Right lobe of liver (tissue), 6 donors: Measurements from ENCODE around the gene ARHGEF40. TPM values are rescaled to one million over a fixed set of nuclear protein-coding genes. Genes with fewer than 3 reads are reported as not detected.

Source experiments
- ATAC-seq, 4 donors: fragments of 200-7000 bp; cut with Tn5 transposase; one replicate each; pipeline ENCODE4 v1.9.1; 2020; ENCODE audit warnings: mild to moderate bottlenecking in 4 of 4, moderate library complexity in 4 of 4
- DNase-seq, 3 donors: peaks; one replicate each; pipeline ENCODE4 v3.0.0-alpha.2; 2020
- H3K27ac ChIP-seq, 3 donors: fragments of 200-600 bp; one replicate each; pipeline ENCODE4 v1.8.0; 2022
- H3K27me3 ChIP-seq, 2 donors: fragments of 200-600 bp; one replicate each; pipeline ENCODE4 v1.8.0; 2022
- H3K36me3 ChIP-seq, 4 donors: fragments of 200-600 bp; sonication (generic) in 1 of 4; one replicate each; pipeline versions ENCODE4 v1.5.1 to v1.8.0; 2017 to 2022; ENCODE audit warnings: control low read depth in 1 of 4
- H3K4me1 ChIP-seq, 4 donors: fragments of 200-600 bp; sonication (generic) in 1 of 4; one replicate each; pipeline versions ENCODE4 v1.5.1 to v1.8.0; 2017 to 2022; ENCODE audit warnings: control low read depth in 1 of 4
- H3K4me3 ChIP-seq, 3 donors: fragments of 200-600 bp; one replicate each; pipeline ENCODE4 v1.8.0; 2022
- H3K9me3 ChIP-seq, 4 donors: fragments of 200-600 bp; sonication (generic) in 1 of 4; one replicate each; pipeline versions ENCODE4 v1.5.1 to v1.8.0; 2017 to 2022; ENCODE audit warnings: control low read depth in 1 of 4
- CTCF ChIP-seq, 4 donors: fragments of 200-600 bp in 3 of 4; fragments of 450-650 bp in 1 of 4; IDR thresholded peaks; one replicate each; pipeline versions ENCODE4 v1.5.1 to v1.8.0; 2016 to 2022; ENCODE audit warnings: antibody characterized with exemption in 4 of 4, mild to moderate bottlenecking in 2 of 4
- POLR2A ChIP-seq: fragments of 450-650 bp; IDR thresholded peaks from one replicate; pipeline ENCODE4 v1.6.1; 2017; ENCODE audit warnings: antibody characterized with exemption, mild to moderate bottlenecking
- WGBS: methylation state at CpG from one replicate; pipeline ENCODE4 v1.1.6; 2018; ENCODE audit warnings: low coverage, low lambda C conversion rate; ENCODE audit not compliant: insufficient coverage; ENCODE audit errors: missing lambda C conversion rate; 5-methylcytosine and 5-hydroxymethylcytosine counted together
- intact Hi-C, 2 donors: fragments of 100-400 bp; cut with DNase I; formaldehyde crosslinking; loops; one replicate each; pipeline versions ENCODE4 v1.11.2 to v1.14.1; 2022
- total RNA-seq, 6 experiments: library from RNA; depleted of rRNA in 2 of 6; stranded (reverse); fragments of >200 nt in 2 of 6; fragmentation: NEBNext Ultra II Directional in 3 of 6; extraction: Animal tissue kit (Norgen Biotek cat#: 25700) in 3 of 6; gene quantifications; one replicate each; pipeline versions ENCODE4 v1.1.0 to v1.2.4, GENCODE V29; 2016 to 2023
- donor health status: DM: no; HTN: yes; CAD: no.
- donor health status: DM: no; HTN: no; CAD: no.
- donor health status: DM: no; HTN: no; CAD: no.
- donor health status: DM: no; HTN: yes; CAD: no.
- donor health status: DM: no; HTN: yes; CAD: no.

Gene ARHGEF40
- total RNA-seq, 6 experiments from 2014 or later = 17.1 to 35.8 (median 25.1) TPM

GRCh38 chr14:21073921-21074320 is 3.8 kb downstream of the ARHGEF40 start:
- Histone ChIP-seq H3K36me3 (peaks cover 0 to 30% (median 6%) of the 10 kb centered on the region in 4 donors), H3K9me3 (no peaks in the 10 kb centered on the region), H3K27me3 (no peaks in the 10 kb centered on the region), H3K27ac (no peak overlapping the region), H3K4me3 (no peak overlapping the region), H3K4me1 (peaks cover 0 to 18% (median 3%) of the 10 kb centered on the region in 4 donors)
- DNase-seq (no peak), ATAC-seq (no peak)
- intact Hi-C loops = no loop called here
- TF ChIP-seq POLR2A (no peak), CTCF (IDR thresholded peaks at IDR 0.05) (no peak)
- WGBS = no CpG with 5 or more reads among the region's 9 CpGs

- DNase-seq (peak in 1 of 3 donors; percentile 45), ATAC-seq (no peak)
- H3K4me1 ChIP-seq = peaks cover 0 to 11% (median 0%) of the 10 kb centered on the region in 4 donors
- peaks cover 0 to 38% (median 9%) of the 10 kb centered on the region in 4 donors for H3K36me3 ChIP-seq
- intact Hi-C loops = no loop called here
- no peaks in the 10 kb centered on the region for H3K9me3 ChIP-seq
- H3K4me3 ChIP-seq = no peak overlapping the region
- WGBS = 69% methylated on average over 9 of the region's 26 CpGs
- TF ChIP-seq CTCF (IDR thresholded peaks at IDR 0.05) (no peak), POLR2A (no peak)
- H3K27ac ChIP-seq = no peak overlapping the region
- no peaks in the 10 kb centered on the region for H3K27me3 ChIP-seq
Measured at GRCh38 chr14:21074398-21075272, 4.5 kb downstream of the ARHGEF40 start.

- H3K27ac ChIP-seq = no peak overlapping the region
- no peak for DNase-seq
- no peak for ATAC-seq
- peaks cover 0 to 48% (median 14%) of the 10 kb centered on the region in 4 donors for H3K36me3 ChIP-seq
- no peaks in the 10 kb centered on the region for H3K9me3 ChIP-seq
- no peak for TF ChIP-seq POLR2A
- no peak for TF ChIP-seq CTCF (IDR thresholded peaks at IDR 0.05)
- no peaks in the 10 kb centered on the region for H3K27me3 ChIP-seq
- intact Hi-C loops = no loop called here
- H3K4me1 ChIP-seq = peaks cover 0 to 8% (median 0%) of the 10 kb centered on the region in 4 donors
- no peak overlapping the region for H3K4me3 ChIP-seq
- WGBS = 81% methylated on average over 7 of the region's 9 CpGs
Measured at GRCh38 chr14:21075719-21076437, 5.8 kb downstream of the ARHGEF40 start.

- Histone ChIP-seq H3K4me3 (no peak overlapping the region), H3K27me3 (no peaks in the 10 kb centered on the region), H3K4me1 (no peaks in the 10 kb centered on the region), H3K27ac (no peak overlapping the region), H3K9me3 (no peaks in the 10 kb centered on the region), H3K36me3 (peaks cover 0 to 59% (median 26%) of the 10 kb centered on the region in 4 donors)
- DNase-seq = no peak
- intact Hi-C loops = no loop called here
- no peak for ATAC-seq
- TF ChIP-seq CTCF (IDR thresholded peaks at IDR 0.05) (no peak), POLR2A (no peak)
- WGBS = 80% methylated on average over 1 of the region's 2 CpGs
Measured at GRCh38 chr14:21077672-21078071, 7.6 kb downstream of the ARHGEF40 start.
